Adrenal gland (tissue), 12 donors: ENCODE data around the gene FCHSD2. TPM values are rescaled to one million over a fixed set of nuclear protein-coding genes. Genes with fewer than 3 reads are reported as not detected.

Source experiments
- DNase-seq, 7 donors: peaks; one replicate each; pipeline ENCODE4 v3.0.0-alpha.2; 2019 to 2020
- H3K27ac ChIP-seq, 5 donors: fragments of 200-600 bp; sonication (generic) in 4 of 5; 1 replicate in 3 of 5; 2 replicates in 2 of 5; pipeline versions ENCODE4 v1.5.1 to v1.8.0; 2016 to 2020; ENCODE audit warnings: mild to moderate bottlenecking in 1 of 5
- H3K27me3 ChIP-seq: fragments of 200-600 bp; 2 replicates; pipeline ENCODE4 v1.8.0; 2021
- H3K36me3 ChIP-seq, 2 donors: fragments of 200-600 bp; replicated peaks in 1 of 2; 1 replicate in 1 of 2; 2 replicates in 1 of 2; pipeline versions ENCODE4 v1.5.1 to v1.8.0; 2018 to 2022
- H3K4me1 ChIP-seq, 2 donors: fragments of 200-600 bp; replicated peaks in 1 of 2; 1 replicate in 1 of 2; 2 replicates in 1 of 2; pipeline versions ENCODE4 v1.5.1 to v1.8.0; 2018 to 2021
- H3K4me3 ChIP-seq, 4 donors: fragments of 200-600 bp; sonication (generic) in 3 of 4; one replicate each; pipeline ENCODE4 v1.5.1; 2016 to 2018
- H3K9me3 ChIP-seq, 3 donors: fragments of 200-600 bp; sonication (generic) in 1 of 3; replicated peaks in 1 of 3; 1 replicate in 2 of 3; 2 replicates in 1 of 3; pipeline versions ENCODE4 v1.5.1 to v1.8.0; 2016 to 2021
- POLR2A ChIP-seq, 2 donors: fragments of 450-650 bp; IDR thresholded peaks; one replicate each; pipeline ENCODE4 v1.6.1; 2017; ENCODE audit warnings: antibody characterized with exemption in 2 of 2, mild to moderate bottlenecking in 2 of 2, moderate library complexity in 1 of 2
- WGBS, 4 donors: extraction: QIAGEN DNeasy Blood & Tissue Kit in 2 of 4; methylation state at CpG; one replicate each; pipeline versions ENCODE4 v1.1.5 to v1.1.7; 2013 to 2017; 5-methylcytosine and 5-hydroxymethylcytosine counted together
- intact Hi-C, 2 donors: fragments of 100-400 bp; cut with DNase I; formaldehyde crosslinking; loops; one replicate each; pipeline versions ENCODE4 v1.14.1 to v1.15.0; 2022 to 2023
- polyA plus RNA-seq, 3 donors: library from polyadenylated mRNA; stranded (reverse); fragments of 200-250 nt in 2 of 3; fragments of 350-450 nt in 1 of 3; fragmentation: Illumina TruSeq in 1 of 3; extraction: RNeasy Lipid Tissue Mini Kit (QIAGEN cat#74804) in 1 of 3; gene quantifications; one replicate each; pipeline ENCODE4 v1.2.3, GENCODE V29; 2013 to 2014
- total RNA-seq, 9 donors: library from RNA; depleted of rRNA in 4 of 9; stranded (reverse); fragments of >200 nt in 4 of 9; fragments of 120-200 nt in 1 of 9; fragmentation: NEBNext Ultra II Directional in 1 of 9; extraction: Animal tissue kit (Norgen Biotek cat#: 25700) in 1 of 9; gene quantifications; one replicate each; pipeline versions ENCODE4 v1.1.0 to v1.2.4, GENCODE V29; 2013 to 2023
- TF ChIP-seq, protein P1 (sequence below), 6 experiments: fragments of 450-650 bp in 4 of 6; fragments of 200-600 bp in 2 of 6; sonication (generic) in 1 of 6; IDR thresholded peaks; 1 replicate in 5 of 6; 2 replicates in 1 of 6; pipeline versions ENCODE4 v1.5.1 to v1.8.0; 2016 to 2021; ENCODE audit warnings: antibody characterized with exemption in 6 of 6, mild to moderate bottlenecking in 2 of 6, moderate library complexity in 1 of 6
- donor health status: healthy with polysubstance abuse.
- donor health status: Bipolar disorder and iron deficiency.
- donor health status: DM: yes; HTN: yes; CAD: no.
- donor health status: DM: no; HTN: no; CAD: no.
- donor health status: DM: no; HTN: no; CAD: no.
- donor health status: DM: yes; HTN: yes; CAD: no.

The FCHSD2 gene
- total and polyA plus RNA-seq, 12 donors, result 14.6 to 67.2 (median 32.7) TPM

DNA sequence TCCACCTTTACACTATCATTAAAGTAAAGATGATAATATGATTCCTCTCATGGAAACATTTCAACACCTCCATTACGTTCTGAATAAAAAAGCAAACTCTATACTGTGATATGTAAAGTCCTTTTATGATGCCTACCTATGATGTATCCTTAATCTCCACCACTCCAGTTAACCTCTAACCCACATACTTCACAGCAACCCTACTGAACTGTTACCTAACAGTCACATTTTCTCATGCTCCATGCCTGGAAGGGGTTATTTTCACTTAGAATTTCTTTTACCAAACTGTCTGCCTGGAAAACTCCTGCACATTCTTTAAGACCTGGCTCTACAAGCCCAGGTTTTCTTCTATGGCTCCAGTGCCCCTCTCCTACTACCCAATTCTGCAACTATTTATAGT, 129.1 kb downstream of the FCHSD2 start:
- no peak for DNase-seq
- peaks cover 0 to 19% (median 5%) of the 10 kb centered on the region in 3 donors for H3K9me3 ChIP-seq
- no peaks in the 10 kb centered on the region for H3K27me3 ChIP-seq
- H3K4me3 ChIP-seq, result no peak overlapping the region
- no peaks in the 10 kb centered on the region for H3K4me1 ChIP-seq
- TF ChIP-seq POLR2A (IDR thresholded peaks at IDR 0.05), result no peak
- TF ChIP-seq, protein P1, sequence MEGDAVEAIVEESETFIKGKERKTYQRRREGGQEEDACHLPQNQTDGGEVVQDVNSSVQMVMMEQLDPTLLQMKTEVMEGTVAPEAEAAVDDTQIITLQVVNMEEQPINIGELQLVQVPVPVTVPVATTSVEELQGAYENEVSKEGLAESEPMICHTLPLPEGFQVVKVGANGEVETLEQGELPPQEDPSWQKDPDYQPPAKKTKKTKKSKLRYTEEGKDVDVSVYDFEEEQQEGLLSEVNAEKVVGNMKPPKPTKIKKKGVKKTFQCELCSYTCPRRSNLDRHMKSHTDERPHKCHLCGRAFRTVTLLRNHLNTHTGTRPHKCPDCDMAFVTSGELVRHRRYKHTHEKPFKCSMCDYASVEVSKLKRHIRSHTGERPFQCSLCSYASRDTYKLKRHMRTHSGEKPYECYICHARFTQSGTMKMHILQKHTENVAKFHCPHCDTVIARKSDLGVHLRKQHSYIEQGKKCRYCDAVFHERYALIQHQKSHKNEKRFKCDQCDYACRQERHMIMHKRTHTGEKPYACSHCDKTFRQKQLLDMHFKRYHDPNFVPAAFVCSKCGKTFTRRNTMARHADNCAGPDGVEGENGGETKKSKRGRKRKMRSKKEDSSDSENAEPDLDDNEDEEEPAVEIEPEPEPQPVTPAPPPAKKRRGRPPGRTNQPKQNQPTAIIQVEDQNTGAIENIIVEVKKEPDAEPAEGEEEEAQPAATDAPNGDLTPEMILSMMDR (IDR thresholded peaks at IDR 0.05), result no peak
- 83 to 95% (median 86%) methylated on average over 1 of the region's 1 CpG for WGBS, 4 donors
- H3K36me3 ChIP-seq, result no peaks in the 10 kb centered on the region
- no peak overlapping the region for H3K27ac ChIP-seq
- intact Hi-C loops, result no loop called here

GRCh38 chr11:73012121-73012863, 129.8 kb downstream of the FCHSD2 start:
- TF ChIP-seq, protein P1 (IDR thresholded peaks at IDR 0.05), result no peak
- TF ChIP-seq POLR2A (IDR thresholded peaks at IDR 0.05), result no peak
- WGBS, 4 donors, result 87 to 91% (median 91%) methylated on average over 2 of the region's 2 CpGs

GRCh38 chr11:73011126-73011817, 130.8 kb downstream of the FCHSD2 start:
- intact Hi-C loops, result no loop called here
- Histone ChIP-seq H3K27me3 (no peaks in the 10 kb centered on the region), H3K27ac (no peak overlapping the region), H3K4me3 (no peak overlapping the region), H3K4me1 (no peaks in the 10 kb centered on the region), H3K9me3 (peaks cover 0 to 19% (median 5%) of the 10 kb centered on the region in 3 donors), H3K36me3 (no peaks in the 10 kb centered on the region)
- TF ChIP-seq, protein P1 (IDR thresholded peaks at IDR 0.05), result no peak
- TF ChIP-seq POLR2A (IDR thresholded peaks at IDR 0.05), result no peak
- DNase-seq, result peak in 1 of 7 donors; percentile 9
- 75 to 83% (median 81%) methylated on average over 1 to 2 of the region's 2 CpGs for WGBS, 4 donors

More at GRCh38 chr11:73012121-73012863, 129.8 kb downstream of the FCHSD2 start:
- intact Hi-C loops, result no loop called here
- DNase-seq, result no peak
- H3K27ac ChIP-seq, result no peak overlapping the region
- H3K4me1 ChIP-seq, result no peaks in the 10 kb centered on the region
- H3K36me3 ChIP-seq, result no peaks in the 10 kb centered on the region
- peaks cover 0 to 19% (median 5%) of the 10 kb centered on the region in 3 donors for H3K9me3 ChIP-seq
- H3K27me3 ChIP-seq, result no peaks in the 10 kb centered on the region
- no peak overlapping the region for H3K4me3 ChIP-seq

- TF ChIP-seq, protein P1 (IDR thresholded peaks at IDR 0.05), result no peak
- DNase-seq, result no peak
- intact Hi-C loops, result no loop called here
- H3K27me3 ChIP-seq, result no peaks in the 10 kb centered on the region
- H3K27ac ChIP-seq, result no peak overlapping the region
- H3K36me3 ChIP-seq, result no peaks in the 10 kb centered on the region
- H3K4me1 ChIP-seq, result no peaks in the 10 kb centered on the region
- H3K4me3 ChIP-seq, result no peak overlapping the region
- peaks cover 0 to 19% (median 5%) of the 10 kb centered on the region in 3 donors for H3K9me3 ChIP-seq
Observed at GRCh38 chr11:73009972-73010371, 132.1 kb downstream of the FCHSD2 start.
